OCI-LY7 (cell line): Measurements from ENCODE around the gene RGPD5. TPM values are rescaled to one million over a fixed set of nuclear protein-coding genes. Genes with fewer than 3 reads are reported as not detected.
"Not testable (repeated sequence)": the region's sequence is repeated elsewhere in the genome, so short reads cannot be mapped to it uniquely, and the experiment has no call there.

Source experiments
- BruUV-seq: library from RNA; stranded (reverse); fragments of 400-500 nt; replicated peaks from 2 replicates; lab custom pipeline; 2021; lab: Mats Ljungman, UMichigan
- CTCF ChIA-PET: fragments of 300-600 bp; sonication (Branson Sonifier 250); formaldehyde crosslinking; loops from one replicate; lab custom pipeline; 2022; ENCODE audit warnings: antibody characterized with exemption; ENCODE audit not compliant: unreplicated experiment; lab: Charles Lee
- POLR2A ChIA-PET: fragments of 300-600 bp; sonication (Branson Sonifier 250); formaldehyde crosslinking; loops from one replicate; lab custom pipeline; 2022; ENCODE audit warnings: antibody characterized with exemption; lab: Charles Lee
- DNase-seq: peaks from one replicate; pipeline ENCODE4 v3.0.0-alpha.2; 2015; ENCODE audit warnings: low spot score
- H2AFZ ChIP-seq: fragments of 200-600 bp; sonication (generic), shearing (Covaris generic); 2 replicates; pipeline ENCODE4 v1.6.1; 2014; ENCODE audit warnings: mild to moderate bottlenecking, antibody characterized with exemption, low read length, moderate library complexity
- H3K27ac ChIP-seq: fragments of 200-600 bp; sonication (generic); 2 replicates; pipeline ENCODE4 v1.5.1; 2014; ENCODE audit warnings: mixed run types, low read depth, mild to moderate bottlenecking, moderate library complexity, low read length, inconsistent platforms; ENCODE audit not compliant: poor library complexity, severe bottlenecking
- H3K36me3 ChIP-seq: fragments of 200-600 bp; sonication (generic); 2 replicates; pipeline ENCODE4 v1.6.1; 2014; ENCODE audit warnings: mild to moderate bottlenecking, antibody characterized with exemption, low read length, moderate library complexity, mixed read lengths; ENCODE audit not compliant: insufficient read depth
- H3K4me1 ChIP-seq: fragments of 200-600 bp; sonication (generic); 2 replicates; pipeline ENCODE4 v1.5.1; 2014; ENCODE audit warnings: mild to moderate bottlenecking, low read length; ENCODE audit not compliant: insufficient read depth, poor library complexity, severe bottlenecking
- H3K4me2 ChIP-seq: fragments of 200-600 bp; sonication (generic); 2 replicates; pipeline ENCODE4 v1.6.1; 2014; ENCODE audit warnings: mild to moderate bottlenecking, low read length
- H3K4me3 ChIP-seq: fragments of 200-600 bp; sonication (generic); 2 replicates; pipeline ENCODE4 v1.5.1; 2014; ENCODE audit warnings: mild to moderate bottlenecking, low read depth, low read length; ENCODE audit not compliant: poor library complexity, severe bottlenecking
- H3K79me2 ChIP-seq: fragments of 200-600 bp; sonication (generic); 2 replicates; pipeline ENCODE4 v1.6.1; 2016; ENCODE audit warnings: low read depth, mild to moderate bottlenecking, low read length, moderate library complexity, mixed read lengths; ENCODE audit not compliant: insufficient read depth
- H3K9me2 ChIP-seq: fragments of 200-600 bp; sonication (generic); 2 replicates; pipeline ENCODE4 v1.6.1; 2016; ENCODE audit warnings: mild to moderate bottlenecking, low read length, mixed read lengths; ENCODE audit not compliant: insufficient read depth
- H3K9me3 ChIP-seq: fragments of 200-600 bp; sonication (generic); 2 replicates; pipeline ENCODE4 v1.6.1; 2014; ENCODE audit warnings: mild to moderate bottlenecking, mixed run types, low read length, mixed read lengths
- H4K20me1 ChIP-seq: fragments of 200-600 bp; sonication (generic); 2 replicates; pipeline ENCODE4 v1.6.1; 2014; ENCODE audit warnings: mild to moderate bottlenecking, antibody characterized with exemption, low read length, moderate library complexity, mixed read lengths; ENCODE audit not compliant: insufficient read depth
- intact Hi-C: fragments of 100-400 bp; cut with micrococcal nuclease; formaldehyde crosslinking; loops from one replicate; pipeline ENCODE4 v1.10.0; 2022; ENCODE audit not compliant: unreplicated experiment
- total RNA-seq, 2 experiments: library from RNA; depleted of rRNA in 1 of 2; stranded (reverse); fragments of >200 nt in 1 of 2; shearing (Covaris generic) in 1 of 2; gene quantifications; 2 replicates each; pipeline ENCODE4 v1.2.3, GENCODE V29; 2014 to 2022

The RGPD5 gene
- total RNA-seq, 2 experiments from 2014 or later: 0.98 to 2.1 TPM

GRCh38 chr2:109791530-109792279, 2.4 kb upstream of the RGPD5 start:
- DNase-seq, H3K79me2 ChIP-seq, H3K4me1 ChIP-seq, intact Hi-C loops, H4K20me1 ChIP-seq, H3K36me3 ChIP-seq, BruUV-seq, H3K4me2 ChIP-seq, H3K9me2 ChIP-seq, POLR2A ChIA-PET, H3K9me3 ChIP-seq, H3K4me3 ChIP-seq, CTCF ChIA-PET, H3K27ac ChIP-seq, H2AFZ ChIP-seq: not testable (repeated sequence)

GRCh38 chr2:109792659-109793058, 1.4 kb upstream of the RGPD5 start:
- H3K36me3 ChIP-seq, POLR2A ChIA-PET, H3K4me2 ChIP-seq, H2AFZ ChIP-seq, CTCF ChIA-PET, H3K9me2 ChIP-seq, intact Hi-C loops, H3K27ac ChIP-seq, BruUV-seq, H3K4me3 ChIP-seq, H3K79me2 ChIP-seq, DNase-seq, H3K9me3 ChIP-seq, H4K20me1 ChIP-seq, H3K4me1 ChIP-seq: not testable (repeated sequence)

- H3K27ac ChIP-seq, H3K36me3 ChIP-seq, H2AFZ ChIP-seq, DNase-seq, H3K4me1 ChIP-seq, CTCF ChIA-PET, H3K4me2 ChIP-seq, H3K79me2 ChIP-seq, intact Hi-C loops, H3K9me2 ChIP-seq, POLR2A ChIA-PET, H4K20me1 ChIP-seq, BruUV-seq, H3K9me3 ChIP-seq, H3K4me3 ChIP-seq: not testable (repeated sequence)
These were observed 77.1 kb downstream of the RGPD5 start for GRCh38 chr2:109871129-109871751.

GRCh38 chr2:109876625-109877024, 82.5 kb downstream of the RGPD5 start:
- DNase-seq, H3K27ac ChIP-seq, BruUV-seq, POLR2A ChIA-PET, H3K9me2 ChIP-seq, H3K9me3 ChIP-seq, H3K4me2 ChIP-seq, H3K36me3 ChIP-seq, CTCF ChIA-PET, intact Hi-C loops, H2AFZ ChIP-seq, H3K4me3 ChIP-seq, H3K79me2 ChIP-seq, H4K20me1 ChIP-seq, H3K4me1 ChIP-seq: not testable (repeated sequence)

- BruUV-seq, DNase-seq, H3K4me2 ChIP-seq, H3K79me2 ChIP-seq, H3K27ac ChIP-seq, H3K9me3 ChIP-seq, H4K20me1 ChIP-seq, H3K9me2 ChIP-seq, H3K36me3 ChIP-seq, H2AFZ ChIP-seq, H3K4me3 ChIP-seq, POLR2A ChIA-PET, CTCF ChIA-PET, intact Hi-C loops, H3K4me1 ChIP-seq: not testable (repeated sequence)
These were observed 88.0 kb downstream of the RGPD5 start for GRCh38 chr2:109882112-109882511.

- CTCF ChIA-PET, H3K4me3 ChIP-seq, H3K4me1 ChIP-seq, H3K9me3 ChIP-seq, BruUV-seq, intact Hi-C loops, POLR2A ChIA-PET, H3K79me2 ChIP-seq, DNase-seq, H3K27ac ChIP-seq, H3K9me2 ChIP-seq, H4K20me1 ChIP-seq, H3K4me2 ChIP-seq, H2AFZ ChIP-seq, H3K36me3 ChIP-seq: not testable (repeated sequence)
These were observed 94.3 kb downstream of the RGPD5 start for GRCh38 chr2:109888414-109888813.
